WTC11 (cell line): ENCODE results near the gene BCAS3.

Experiments used
- KAT7 ChIP-seq: sonication (generic); formaldehyde crosslinking; IDR thresholded peaks from 2 replicates; pipeline ENCODE4 v1.8.1; 2023; ENCODE audit warnings: missing genetic modification reagents, mild to moderate bottlenecking, borderline replicate concordance
- ZNF121 ChIP-seq: sonication (generic); formaldehyde crosslinking; IDR thresholded peaks from 2 replicates; pipeline ENCODE4 v1.8.0; 2023; ENCODE audit warnings: missing genetic modification reagents
- TF ChIP-seq, protein P1 (sequence below): sonication (generic); formaldehyde crosslinking; IDR thresholded peaks from 2 replicates; pipeline ENCODE4 v1.8.0; 2022; ENCODE audit warnings: mild to moderate bottlenecking, missing genetic modification reagents
- TF ChIP-seq, protein P2 (sequence below): fragments of 200-600 bp; IDR thresholded peaks from 2 replicates; pipeline ENCODE4 v1.8.0; 2022; ENCODE audit warnings: antibody characterized with exemption

DNA sequence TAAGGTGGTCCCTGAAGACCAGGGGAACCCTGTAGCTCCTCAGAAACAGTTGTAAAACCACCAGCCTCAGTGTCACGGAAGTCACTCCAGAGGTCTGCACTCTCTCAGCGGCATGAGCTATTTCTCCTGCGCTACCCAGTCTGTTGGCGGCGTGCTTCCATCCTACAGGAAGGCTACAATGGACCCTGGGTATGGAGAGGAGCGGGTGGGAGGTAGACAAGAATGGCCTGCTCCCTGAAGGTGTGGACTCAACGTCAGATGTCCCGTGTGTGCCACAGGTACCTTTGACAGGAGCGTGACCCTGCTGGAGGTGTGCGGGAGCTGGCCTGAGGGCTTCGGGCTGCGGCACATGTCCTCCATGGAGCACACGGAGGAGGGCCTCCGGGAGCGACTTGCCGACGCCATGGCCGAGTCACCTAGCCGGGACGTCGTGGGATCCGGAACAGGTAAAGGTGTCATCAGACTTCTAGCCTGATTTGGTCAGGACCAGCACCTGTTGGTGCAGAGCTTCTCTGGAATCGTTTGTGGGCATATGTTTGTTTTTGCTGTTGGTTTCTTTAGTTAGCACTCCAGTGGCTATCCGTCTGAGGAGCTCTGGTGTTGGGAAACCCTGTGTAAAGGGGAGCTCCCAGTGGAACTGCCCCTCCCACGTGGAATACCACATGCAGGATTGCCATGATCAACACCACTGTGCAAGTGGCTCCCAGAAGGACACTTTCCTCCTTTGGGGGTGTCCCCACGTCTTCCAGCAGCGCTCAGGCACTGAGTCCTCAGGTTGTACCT lies 690.6 kb downstream of the BCAS3 start:
- TF ChIP-seq, protein P1, sequence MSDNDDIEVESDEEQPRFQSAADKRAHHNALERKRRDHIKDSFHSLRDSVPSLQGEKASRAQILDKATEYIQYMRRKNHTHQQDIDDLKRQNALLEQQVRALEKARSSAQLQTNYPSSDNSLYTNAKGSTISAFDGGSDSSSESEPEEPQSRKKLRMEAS = no peak
- TF ChIP-seq, protein P2, sequence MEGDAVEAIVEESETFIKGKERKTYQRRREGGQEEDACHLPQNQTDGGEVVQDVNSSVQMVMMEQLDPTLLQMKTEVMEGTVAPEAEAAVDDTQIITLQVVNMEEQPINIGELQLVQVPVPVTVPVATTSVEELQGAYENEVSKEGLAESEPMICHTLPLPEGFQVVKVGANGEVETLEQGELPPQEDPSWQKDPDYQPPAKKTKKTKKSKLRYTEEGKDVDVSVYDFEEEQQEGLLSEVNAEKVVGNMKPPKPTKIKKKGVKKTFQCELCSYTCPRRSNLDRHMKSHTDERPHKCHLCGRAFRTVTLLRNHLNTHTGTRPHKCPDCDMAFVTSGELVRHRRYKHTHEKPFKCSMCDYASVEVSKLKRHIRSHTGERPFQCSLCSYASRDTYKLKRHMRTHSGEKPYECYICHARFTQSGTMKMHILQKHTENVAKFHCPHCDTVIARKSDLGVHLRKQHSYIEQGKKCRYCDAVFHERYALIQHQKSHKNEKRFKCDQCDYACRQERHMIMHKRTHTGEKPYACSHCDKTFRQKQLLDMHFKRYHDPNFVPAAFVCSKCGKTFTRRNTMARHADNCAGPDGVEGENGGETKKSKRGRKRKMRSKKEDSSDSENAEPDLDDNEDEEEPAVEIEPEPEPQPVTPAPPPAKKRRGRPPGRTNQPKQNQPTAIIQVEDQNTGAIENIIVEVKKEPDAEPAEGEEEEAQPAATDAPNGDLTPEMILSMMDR = no peak
- TF ChIP-seq KAT7 (CRISPR knock-in tag) (no peak), ZNF121 (CRISPR knock-in tag) (no peak)
